ENCODE results near the gene MAPRE2.

DNA sequence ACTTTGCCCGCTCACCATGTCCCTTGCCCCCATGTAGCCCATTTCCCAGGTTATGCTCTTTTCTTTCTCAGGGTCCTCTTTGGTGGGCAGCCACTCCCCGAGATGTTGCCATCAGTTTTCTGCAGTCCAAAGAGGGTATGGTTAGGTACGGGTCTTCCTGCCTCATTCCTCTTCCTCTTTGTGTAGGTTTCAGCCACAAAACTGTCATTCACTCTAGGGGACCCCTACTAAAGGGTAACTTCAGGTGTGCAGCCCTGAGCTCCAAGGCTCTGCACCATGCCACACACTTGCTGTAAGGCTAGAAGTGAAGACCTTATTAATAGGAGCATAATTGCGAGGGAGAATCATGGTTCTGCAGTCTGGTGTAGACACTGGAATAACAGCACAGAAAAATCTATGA is 99.9 kb downstream of the MAPRE2 start:
- TF ChIP-seq, protein P1, sequence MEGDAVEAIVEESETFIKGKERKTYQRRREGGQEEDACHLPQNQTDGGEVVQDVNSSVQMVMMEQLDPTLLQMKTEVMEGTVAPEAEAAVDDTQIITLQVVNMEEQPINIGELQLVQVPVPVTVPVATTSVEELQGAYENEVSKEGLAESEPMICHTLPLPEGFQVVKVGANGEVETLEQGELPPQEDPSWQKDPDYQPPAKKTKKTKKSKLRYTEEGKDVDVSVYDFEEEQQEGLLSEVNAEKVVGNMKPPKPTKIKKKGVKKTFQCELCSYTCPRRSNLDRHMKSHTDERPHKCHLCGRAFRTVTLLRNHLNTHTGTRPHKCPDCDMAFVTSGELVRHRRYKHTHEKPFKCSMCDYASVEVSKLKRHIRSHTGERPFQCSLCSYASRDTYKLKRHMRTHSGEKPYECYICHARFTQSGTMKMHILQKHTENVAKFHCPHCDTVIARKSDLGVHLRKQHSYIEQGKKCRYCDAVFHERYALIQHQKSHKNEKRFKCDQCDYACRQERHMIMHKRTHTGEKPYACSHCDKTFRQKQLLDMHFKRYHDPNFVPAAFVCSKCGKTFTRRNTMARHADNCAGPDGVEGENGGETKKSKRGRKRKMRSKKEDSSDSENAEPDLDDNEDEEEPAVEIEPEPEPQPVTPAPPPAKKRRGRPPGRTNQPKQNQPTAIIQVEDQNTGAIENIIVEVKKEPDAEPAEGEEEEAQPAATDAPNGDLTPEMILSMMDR (IDR thresholded peaks at IDR 0.05): no peak
- TF ChIP-seq POLR2A (IDR thresholded peaks at IDR 0.05): no peak
